A549 treated with ZK216348 at 1 μM for 4 hours (cell line): ENCODE data around the gene GPR39. TPM values are rescaled to one million over a fixed set of nuclear protein-coding genes. Genes with fewer than 3 reads are reported as not detected.

Source experiments
- total RNA-seq: library from RNA; stranded (reverse); fragments of 200-300 nt; extraction: Qiagen RNA extraction; gene quantifications from 5 replicates; pipeline ENCODE4 v1.2.3, GENCODE V29; 2022; ENCODE audit warnings: low read depth

Gene GPR39
- 7.4 to 10.3 TPM (median 9.6 TPM) in 5 replicates for total RNA-seq

DNA sequence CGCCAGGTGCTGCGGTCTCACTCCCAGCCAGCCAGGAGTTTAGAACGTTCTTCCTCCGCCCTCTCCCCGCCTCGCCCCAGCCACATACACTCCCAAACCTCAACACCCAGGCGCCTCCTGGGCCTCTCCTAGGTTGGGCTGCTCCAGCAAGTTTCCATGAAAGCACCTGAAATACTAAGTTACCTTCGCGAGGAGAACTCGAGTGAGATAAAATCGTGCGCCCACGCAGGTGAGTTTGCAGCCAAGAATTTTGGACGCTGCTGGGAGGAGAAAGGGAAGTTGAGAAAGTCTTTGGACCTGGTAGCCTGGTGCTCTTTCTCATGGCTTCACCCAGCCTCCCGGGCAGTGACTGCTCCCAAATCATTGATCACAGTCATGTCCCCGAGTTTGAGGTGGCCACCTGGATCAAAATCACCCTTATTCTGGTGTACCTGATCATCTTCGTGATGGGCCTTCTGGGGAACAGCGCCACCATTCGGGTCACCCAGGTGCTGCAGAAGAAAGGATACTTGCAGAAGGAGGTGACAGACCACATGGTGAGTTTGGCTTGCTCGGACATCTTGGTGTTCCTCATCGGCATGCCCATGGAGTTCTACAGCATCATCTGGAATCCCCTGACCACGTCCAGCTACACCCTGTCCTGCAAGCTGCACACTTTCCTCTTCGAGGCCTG lies at the start of gene GPR39:
Gene GPR39, plus strand, starts transcription at position 83 of the 673 bp plus-strand sequence.

DNA sequence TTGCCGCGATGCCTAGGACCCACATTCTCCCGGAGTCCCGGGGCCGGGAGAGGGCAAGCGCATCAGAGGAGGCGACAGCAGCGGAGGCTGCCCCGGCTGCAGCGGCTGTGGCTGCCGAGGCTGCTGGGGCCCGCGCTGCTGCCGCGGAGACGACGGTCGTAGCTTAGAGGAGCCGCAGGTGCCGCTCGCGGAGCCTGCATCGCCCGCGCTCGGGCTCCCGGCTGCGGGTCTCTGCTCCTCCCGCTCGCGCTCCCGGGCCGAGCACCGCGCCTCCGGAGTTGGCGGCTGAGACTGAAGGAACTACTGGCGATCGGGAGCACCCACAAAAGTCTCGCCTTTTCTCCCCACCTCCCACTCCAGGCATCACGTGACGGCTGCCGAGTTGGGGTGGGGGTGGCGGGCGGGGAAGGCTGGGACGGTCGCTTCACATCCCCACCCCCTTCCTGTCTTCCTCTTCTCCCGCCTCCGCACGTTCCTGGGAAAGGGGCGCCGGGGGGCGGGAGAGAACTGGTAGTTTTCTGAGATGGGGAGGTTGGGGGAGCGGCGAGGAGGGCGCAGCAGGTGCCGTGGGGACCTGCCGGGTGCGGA lies 253.4 kb downstream of the GPR39 start, which contains the start of gene LYPD1:
Gene LYPD1, minus strand, starts transcription at position 298 of the 588 bp plus-strand sequence. Its CDS starts 273 bp downstream, at position 25.

